CD4-positive, alpha-beta memory T cell (primary cell): ENCODE measurements around the gene RSBN1. TPM values are rescaled to one million over a fixed set of nuclear protein-coding genes. Genes with fewer than 3 reads are reported as not detected.
"Not testable (repeated sequence)": the region's sequence is repeated elsewhere in the genome, so short reads cannot be mapped to it uniquely, and the experiment has no call there.

ENCODE experiments used
- CTCF ChIA-PET: fragments of 350-600 bp; sonication (Branson Sonifier 250); formaldehyde crosslinking; loops from one replicate; lab custom pipeline; 2021; ENCODE audit warnings: inconsistent platforms; ENCODE audit not compliant: partially characterized antibody; lab: Charles Lee
- POLR2A ChIA-PET: fragments of 350-600 bp; sonication (Branson Sonifier 250); formaldehyde crosslinking; loops from one replicate; lab custom pipeline; 2021; ENCODE audit not compliant: partially characterized antibody; lab: Charles Lee
- DNase-seq, 5 donors: peaks; one replicate each; pipeline versions ENCODE4 v3.0.0 to v3.0.0-alpha.2; 2020 to 2022; ENCODE audit warnings: mixed read lengths in 1 of 5
- H3K27ac ChIP-seq: one replicate; pipeline ENCODE4 v1.7.0; 2013; ENCODE audit warnings: low read depth, low read length
- H3K27me3 ChIP-seq: 2 replicates; pipeline ENCODE4 v1.7.0; 2013; ENCODE audit warnings: mild to moderate bottlenecking, low read length, moderate library complexity; ENCODE audit not compliant: insufficient read depth
- H3K36me3 ChIP-seq: 2 replicates; pipeline ENCODE4 v1.7.0; 2013; ENCODE audit warnings: mild to moderate bottlenecking, low read length, moderate library complexity; ENCODE audit not compliant: insufficient read depth
- H3K4me1 ChIP-seq: 2 replicates; pipeline ENCODE4 v1.7.0; 2013; ENCODE audit warnings: mild to moderate bottlenecking, low read length, moderate library complexity; ENCODE audit not compliant: insufficient read depth
- H3K4me3 ChIP-seq, 2 donors: one replicate each; pipeline ENCODE4 v1.7.0; 2013; ENCODE audit warnings: low read length in 2 of 2, mild to moderate bottlenecking in 1 of 2
- H3K9me3 ChIP-seq, 2 donors: one replicate each; pipeline ENCODE4 v1.7.0; 2013; ENCODE audit warnings: low read length in 2 of 2, control low read depth in 1 of 2; ENCODE audit not compliant: control insufficient read depth in 1 of 2
- H3K27ac Mint-ChIP-seq, 7 donors: one replicate each; pipeline ENCODE4 v1.8.0; 2020 to 2021; ENCODE audit warnings: mixed read lengths in 7 of 7, mild to moderate bottlenecking in 6 of 7, inconsistent platforms in 3 of 7, moderate library complexity in 3 of 7
- H3K27me3 Mint-ChIP-seq, 2 donors: one replicate each; pipeline ENCODE4 v1.8.0; 2020 to 2021; ENCODE audit warnings: mixed read lengths in 2 of 2
- H3K36me3 Mint-ChIP-seq, 2 donors: one replicate each; pipeline ENCODE4 v1.8.0; 2020 to 2021; ENCODE audit warnings: mixed read lengths in 2 of 2, inconsistent platforms in 1 of 2, mild to moderate bottlenecking in 1 of 2
- H3K4me1 Mint-ChIP-seq, 4 donors: one replicate each; pipeline ENCODE4 v1.8.0; 2020 to 2021; ENCODE audit warnings: mixed read lengths in 4 of 4, mild to moderate bottlenecking in 1 of 4
- H3K4me3 Mint-ChIP-seq, 8 donors: one replicate each; pipeline ENCODE4 v1.8.0; 2020 to 2021; ENCODE audit warnings: mixed read lengths in 8 of 8, mild to moderate bottlenecking in 7 of 8, moderate library complexity in 6 of 8, inconsistent platforms in 3 of 8
- H3K9me3 Mint-ChIP-seq, 8 donors: one replicate each; pipeline ENCODE4 v1.8.0; 2020 to 2021; ENCODE audit warnings: mixed read lengths in 8 of 8, mild to moderate bottlenecking in 5 of 8, inconsistent platforms in 3 of 8, moderate library complexity in 1 of 8
- intact Hi-C: fragments of 100-400 bp; cut with micrococcal nuclease; formaldehyde crosslinking; loops from one replicate; pipeline ENCODE4 v1.15.1; 2023
- polyA plus RNA-seq, 2 donors: library from polyadenylated mRNA; unstranded; fragments of 300-500 nt; fragmentation: Illumina TruSeq; gene quantifications; one replicate each; pipeline ENCODE4 v1.2.3, GENCODE V29; 2021
- total RNA-seq, 2 experiments: library from RNA; stranded (reverse); gene quantifications; one replicate each; pipeline ENCODE4 v1.2.3, GENCODE V29; 2021

The RSBN1 gene
- total and polyA plus RNA-seq, 4 experiments from 2014 or later, result 41.1 to 60.2 (median 55.3) TPM

GRCh38 chr1:113857776-113858175 lies 45.5 kb upstream of the RSBN1 start:
- H3K27ac ChIP-seq, result no peak overlapping the region
- H3K9me3 ChIP-seq, result no peaks in the 10 kb centered on the region
- H3K9me3 Mint-ChIP-seq, result no peaks in the 10 kb centered on the region
- ChIA-PET CTCF (interaction anchor here (0.9 kb wide), 1 partner anchor 23 kb away, joined by 3 read pairs; no protein-coding TSS in a partner anchor), POLR2A (no interaction called here)
- peaks cover 24% of the 10 kb centered on the region for H3K4me1 ChIP-seq
- no peak overlapping the region for H3K4me3 Mint-ChIP-seq
- intact Hi-C loops, result no loop called here
- peaks cover 25% of the 10 kb centered on the region for H3K36me3 ChIP-seq
- DNase-seq, result no peak
- H3K27me3 Mint-ChIP-seq, result no peaks in the 10 kb centered on the region
- H3K36me3 Mint-ChIP-seq, result peaks cover 36 to 55% of the 10 kb centered on the region in 2 donors
- H3K4me1 Mint-ChIP-seq, result peaks cover 20 to 35% (median 28%) of the 10 kb centered on the region in 4 donors
- no peak overlapping the region for H3K4me3 ChIP-seq
- H3K27ac Mint-ChIP-seq, result peak overlapping the region in 1 of 7 donors; percentile 42
- no peaks in the 10 kb centered on the region for H3K27me3 ChIP-seq

GRCh38 chr1:113856401-113856790 lies 44.1 kb upstream of the RSBN1 start:
- CTCF ChIA-PET, result no interaction called here
- Histone ChIP-seq H3K4me1 (peaks cover 24% of the 10 kb centered on the region), H3K27ac (no peak overlapping the region), H3K36me3 (peaks cover 25% of the 10 kb centered on the region), H3K4me3 (no peak overlapping the region), H3K9me3 (no peaks in the 10 kb centered on the region), H3K27me3 (no peaks in the 10 kb centered on the region)
- intact Hi-C loops, result no loop called here
- POLR2A ChIA-PET, result no interaction called here
- H3K4me3 Mint-ChIP-seq, result no peak overlapping the region
- peak overlapping the region in 3 of 7 donors; percentile 29 to 85 (median 71) for H3K27ac Mint-ChIP-seq
- H3K4me1 Mint-ChIP-seq, result peaks cover 12 to 29% (median 22%) of the 10 kb centered on the region in 4 donors
- H3K9me3 Mint-ChIP-seq, result no peaks in the 10 kb centered on the region
- no peak for DNase-seq
- H3K36me3 Mint-ChIP-seq, result peaks cover 36 to 58% of the 10 kb centered on the region in 2 donors
- H3K27me3 Mint-ChIP-seq, result no peaks in the 10 kb centered on the region

DNA sequence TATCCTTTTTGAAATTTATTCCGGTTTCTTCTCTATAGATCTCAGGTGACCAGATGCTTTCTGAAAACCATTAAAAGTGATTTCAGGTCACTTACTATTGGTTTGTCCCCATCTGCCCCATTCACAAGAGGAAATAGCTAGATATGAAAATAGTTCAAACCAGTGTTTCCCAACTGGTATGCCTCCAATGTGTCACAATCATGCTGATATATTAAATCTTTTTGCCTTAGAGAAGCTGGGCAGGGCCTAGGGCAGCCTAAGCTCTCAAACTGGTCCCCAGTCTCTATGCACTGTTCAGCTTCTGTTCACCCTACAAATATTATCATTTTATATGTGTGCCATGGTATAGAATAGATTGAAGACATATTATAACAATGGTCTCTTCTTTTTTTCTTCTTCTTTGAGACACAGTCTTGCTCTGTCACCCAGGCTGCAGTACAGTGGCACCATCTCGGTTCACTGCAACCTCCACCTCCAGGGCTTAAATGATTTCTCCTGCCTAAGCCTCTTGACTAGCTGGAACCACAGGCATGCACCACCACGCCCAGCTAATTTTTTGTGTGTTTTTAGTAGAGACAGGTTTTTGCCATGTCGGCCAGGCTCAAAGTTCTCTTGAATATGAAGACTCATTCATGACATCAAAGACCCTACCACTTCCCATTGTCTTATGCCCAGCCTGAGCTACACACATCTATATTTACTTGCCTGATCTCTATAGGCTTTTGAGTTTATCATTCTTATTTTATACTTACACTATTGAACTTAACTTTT lies 43.5 kb upstream of the RSBN1 start:
- H3K36me3 Mint-ChIP-seq, result peaks cover 38 to 60% of the 10 kb centered on the region in 2 donors

GRCh38 chr1:113854234-113854633 lies 42.0 kb upstream of the RSBN1 start:
- Mint-ChIP-seq H3K4me1 (peaks cover 14 to 23% (median 19%) of the 10 kb centered on the region in 4 donors), H3K27ac (peak overlapping the region in 5 of 7 donors; percentile 11 to 65 (median 43)), H3K36me3 (peaks cover 48 to 63% of the 10 kb centered on the region in 2 donors), H3K9me3 (no peaks in the 10 kb centered on the region), H3K27me3 (no peaks in the 10 kb centered on the region), H3K4me3 (no peak overlapping the region)
- DNase-seq, result no peak
- Histone ChIP-seq H3K4me3 (no peak overlapping the region), H3K9me3 (no peaks in the 10 kb centered on the region), H3K4me1 (peaks cover 15% of the 10 kb centered on the region), H3K27ac (no peak overlapping the region), H3K36me3 (peaks cover 25% of the 10 kb centered on the region), H3K27me3 (no peaks in the 10 kb centered on the region)
- ChIA-PET POLR2A (no interaction called here), CTCF (no interaction called here)
- intact Hi-C loops, result no loop called here

More for the DNA sequence above, 43.5 kb upstream of the RSBN1 start:
- Histone ChIP-seq H3K27me3 (no peaks in the 10 kb centered on the region), H3K9me3 (no peaks in the 10 kb centered on the region), H3K36me3 (peaks cover 25% of the 10 kb centered on the region), H3K4me1 (peaks cover 23% of the 10 kb centered on the region), H3K27ac (no peak overlapping the region), H3K4me3 (no peak overlapping the region)
- ChIA-PET POLR2A (no interaction called here), CTCF (no interaction called here)
- H3K27ac Mint-ChIP-seq, result peak overlapping the region in 5 of 7 donors; percentile 52 to 85 (median 68)
- no peaks in the 10 kb centered on the region for H3K9me3 Mint-ChIP-seq
- intact Hi-C loops, result no loop called here
- H3K27me3 Mint-ChIP-seq, result no peaks in the 10 kb centered on the region
- H3K4me1 Mint-ChIP-seq, result peaks cover 12 to 28% (median 20%) of the 10 kb centered on the region in 4 donors
- DNase-seq, result no peak
- H3K4me3 Mint-ChIP-seq, result no peak overlapping the region

DNA sequence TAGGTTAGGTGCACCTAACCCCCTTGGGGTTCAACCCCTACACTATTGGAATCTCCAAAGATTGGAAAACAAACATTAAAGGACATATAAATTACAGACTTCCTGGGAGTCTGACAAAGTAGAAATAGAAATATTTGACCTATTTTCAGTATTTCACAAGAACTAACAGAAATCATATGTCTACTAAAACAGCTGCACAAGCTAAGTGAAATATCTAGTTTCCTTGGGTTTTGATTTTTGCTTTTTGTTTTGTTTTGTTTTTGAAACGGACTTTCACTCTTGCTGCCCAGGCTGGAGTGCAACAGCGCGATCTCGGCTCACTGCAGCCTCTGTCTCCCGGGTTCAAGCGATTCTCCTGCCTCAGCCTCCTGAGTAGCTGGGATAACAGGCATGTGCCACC lies 40.4 kb upstream of the RSBN1 start:
- H3K4me3 Mint-ChIP-seq, H3K27ac ChIP-seq, CTCF ChIA-PET, H3K9me3 ChIP-seq, H3K27me3 ChIP-seq, intact Hi-C loops, H3K9me3 Mint-ChIP-seq, POLR2A ChIA-PET, H3K4me3 ChIP-seq, H3K27me3 Mint-ChIP-seq, DNase-seq: not testable (repeated sequence)
- peaks cover 53 to 56% of the 10 kb centered on the region in 2 donors for H3K36me3 Mint-ChIP-seq
- H3K27ac Mint-ChIP-seq, result peak overlapping the region in 4 of 7 donors; percentile 18 to 75 (median 33)
- peaks cover 11 to 18% (median 15%) of the 10 kb centered on the region in 4 donors for H3K4me1 Mint-ChIP-seq
- Histone ChIP-seq H3K4me1 (peaks cover 11% of the 10 kb centered on the region), H3K36me3 (peaks cover 25% of the 10 kb centered on the region)

- peak in 2 of 5 donors; percentile 11 to 21 for DNase-seq
- peaks cover 7% of the 10 kb centered on the region for H3K36me3 ChIP-seq
Observed at GRCh38 chr1:113850127-113850796, 38.0 kb upstream of the RSBN1 start.

DNA sequence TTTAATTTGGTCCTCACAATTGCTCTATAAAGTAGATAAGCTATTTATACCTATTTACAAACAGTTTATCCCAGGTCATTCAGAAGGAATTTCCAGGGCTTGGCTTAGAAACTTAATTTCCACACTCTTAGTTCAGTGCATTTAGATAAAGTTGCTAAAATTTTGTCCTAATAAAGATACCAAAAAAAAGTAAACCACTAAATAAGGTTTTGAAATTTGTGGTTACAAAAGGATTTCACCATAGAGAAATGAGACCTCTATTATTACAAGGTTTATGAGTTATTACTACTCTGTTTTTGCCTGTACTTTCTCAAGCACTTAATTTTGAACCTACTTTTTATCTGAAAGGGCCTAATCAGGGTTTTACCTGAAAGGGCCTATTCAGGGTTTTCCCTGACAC lies 36.8 kb upstream of the RSBN1 start:
- H3K4me3 Mint-ChIP-seq, result no peak overlapping the region

More at GRCh38 chr1:113850127-113850796, 38.0 kb upstream of the RSBN1 start:
- Mint-ChIP-seq H3K27ac (peak overlapping the region; percentile 40 to 88 (median 77)), H3K4me3 (peak overlapping the region in 4 of 8 donors; percentile 8 to 74 (median 58)), H3K9me3 (peaks cover 0 to 11% (median 4%) of the 10 kb centered on the region in 8 donors), H3K27me3 (no peaks in the 10 kb centered on the region), H3K4me1 (peaks cover 12 to 18% (median 15%) of the 10 kb centered on the region in 4 donors), H3K36me3 (peaks cover 55% of the 10 kb centered on the region in 2 donors)
- Histone ChIP-seq H3K4me1 (peaks cover 11% of the 10 kb centered on the region), H3K27ac (no peak overlapping the region), H3K27me3 (no peaks in the 10 kb centered on the region), H3K4me3 (no peak overlapping the region), H3K9me3 (no peaks in the 10 kb centered on the region)
- ChIA-PET CTCF (interaction anchor here (0.8 to 1.3 kb wide), 6 partner anchors 9 to 28 kb away, joined by 3 to 5 read pairs (median 3); no protein-coding TSS in a partner anchor), POLR2A (interaction anchor here (0.6 to 2.1 kb wide), 10 partner anchors 17 to 492 kb away, joined by 3 to 11 read pairs (median 3); partner anchors contain the start of genes AP4B1, HIPK1 and RSBN1)
- intact Hi-C loops, result no loop called here

More for the DNA sequence above, 36.8 kb upstream of the RSBN1 start:
- no peak for DNase-seq
- H3K27ac Mint-ChIP-seq, result peak overlapping the region in 2 of 7 donors; percentile 29
- no peaks in the 10 kb centered on the region for H3K9me3 ChIP-seq
- no peak overlapping the region for H3K27ac ChIP-seq
- H3K27me3 Mint-ChIP-seq, result no peaks in the 10 kb centered on the region
- H3K9me3 Mint-ChIP-seq, result peaks cover 0 to 11% (median 4%) of the 10 kb centered on the region in 8 donors
- peaks cover 11% of the 10 kb centered on the region for H3K4me1 ChIP-seq
- no peaks in the 10 kb centered on the region for H3K27me3 ChIP-seq
- intact Hi-C loops, result no loop called here
- H3K4me3 ChIP-seq, result no peak overlapping the region
- peaks cover 46% of the 10 kb centered on the region in 2 donors for H3K36me3 Mint-ChIP-seq
- H3K36me3 ChIP-seq, result no peaks in the 10 kb centered on the region
- ChIA-PET POLR2A (no interaction called here), CTCF (interaction anchor here (1.0 kb wide), 1 partner anchor 55 kb away, joined by 4 read pairs; the partner anchor contains the start of gene AP4B1)
- H3K4me1 Mint-ChIP-seq, result peaks cover 12 to 18% (median 15%) of the 10 kb centered on the region in 4 donors
